A673 (cell line): ENCODE data around the gene NAP1L5. TPM values are rescaled to one million over a fixed set of nuclear protein-coding genes. Genes with fewer than 3 reads are reported as not detected.

Experiments used
- BruUV-seq: library from RNA; stranded (reverse); fragments of 400-500 nt; replicated peaks from 2 replicates; lab custom pipeline; 2021; lab: Mats Ljungman, UMichigan
- CTCF ChIA-PET: fragments of 300-600 bp; sonication (Branson Sonifier 250); formaldehyde crosslinking; loops from one replicate; lab custom pipeline; 2022; ENCODE audit warnings: antibody characterized with exemption; lab: Charles Lee
- POLR2A ChIA-PET: fragments of 300-600 bp; sonication (Branson Sonifier 250); formaldehyde crosslinking; loops from one replicate; lab custom pipeline; 2022; ENCODE audit warnings: antibody characterized with exemption; ENCODE audit not compliant: low non-redundant PET; lab: Charles Lee
- DNase-seq: peaks from one replicate; pipeline ENCODE4 v3.0.0-alpha.2; 2015; ENCODE audit warnings: low spot score
- H3K27ac ChIP-seq: fragments of 200-600 bp; sonication (generic); 2 replicates; pipeline ENCODE4 v1.5.1; 2016; ENCODE audit warnings: mixed run types, low read depth, mild to moderate bottlenecking, mixed read lengths, antibody characterized with exemption, low read length; ENCODE audit not compliant: poor library complexity, severe bottlenecking
- H3K27me3 ChIP-seq: fragments of 200-600 bp; sonication (generic); replicated peaks from 2 replicates; pipeline ENCODE4 v1.6.1; 2017; ENCODE audit warnings: mixed run types, low read depth, mild to moderate bottlenecking, mixed read lengths, antibody characterized with exemption, low read length; ENCODE audit not compliant: insufficient read depth, poor library complexity
- H3K36me3 ChIP-seq: fragments of 200-600 bp; sonication (generic); 2 replicates; pipeline ENCODE4 v1.6.1; 2016; ENCODE audit warnings: mixed run types, mild to moderate bottlenecking, mixed read lengths, antibody characterized with exemption, low read length; ENCODE audit not compliant: insufficient read depth, poor library complexity, severe bottlenecking
- H3K4me1 ChIP-seq: fragments of 200-600 bp; sonication (generic); 2 replicates; pipeline ENCODE4 v1.6.1; 2017; ENCODE audit warnings: mixed run types, mild to moderate bottlenecking, mixed read lengths, antibody characterized with exemption, low read length; ENCODE audit not compliant: insufficient read depth, poor library complexity, severe bottlenecking
- H3K4me3 ChIP-seq: fragments of 200-600 bp; sonication (generic); 2 replicates; pipeline ENCODE4 v1.5.1; 2016; ENCODE audit warnings: low read depth, mixed run types, mild to moderate bottlenecking, mixed read lengths, low read length; ENCODE audit not compliant: poor library complexity, severe bottlenecking
- H3K9me3 ChIP-seq: fragments of 200-600 bp; sonication (generic); 2 replicates; pipeline ENCODE4 v1.6.1; 2016; ENCODE audit warnings: mixed run types, low read depth, mild to moderate bottlenecking, mixed read lengths, antibody characterized with exemption, low read length; ENCODE audit not compliant: poor library complexity, severe bottlenecking
- CTCF ChIP-seq: fragments of 300-800, 200-600 bp; sonication (generic); conservative IDR thresholded peaks from 2 replicates; pipeline ENCODE4 v1.5.1; 2017; ENCODE audit warnings: low read depth, mild to moderate bottlenecking, antibody characterized with exemption, low read length, moderate library complexity, mixed read lengths
- EZH2 ChIP-seq: fragments of 200-600 bp; sonication (generic); IDR thresholded peaks from 2 replicates; pipeline ENCODE4 v1.6.1; 2017; ENCODE audit warnings: borderline replicate concordance, low read depth, mild to moderate bottlenecking, mixed read lengths, antibody characterized with exemption, low read length; ENCODE audit not compliant: poor library complexity, severe bottlenecking
- intact Hi-C: fragments of 100-400 bp; cut with micrococcal nuclease; formaldehyde crosslinking; loops from one replicate; pipeline ENCODE4 v1.10.0; 2022; ENCODE audit not compliant: unreplicated experiment
- total RNA-seq: library from RNA; stranded (reverse); gene quantifications from 2 replicates; pipeline ENCODE4 v1.2.3, GENCODE V29; 2021

NAP1L5 gene
- total RNA-seq, 1 experiment from 2014 or later, result not detected

- Histone ChIP-seq H3K4me1 (no peaks in the 10 kb centered on the region), H3K36me3 (no peaks in the 10 kb centered on the region), H3K27ac (no peak overlapping the region), H3K27me3 (no peaks in the 10 kb centered on the region), H3K4me3 (no peak overlapping the region), H3K9me3 (no peaks in the 10 kb centered on the region)
- CTCF ChIA-PET, result no interaction called here
- TF ChIP-seq CTCF (no peak), EZH2 (no peak)
- DNase-seq, result no peak
- BruUV-seq, result no TSS peak
- POLR2A ChIA-PET, result no interaction called here
- intact Hi-C loops, result no loop called here
These were observed 44.9 kb upstream of the NAP1L5 start for GRCh38 chr4:88742561-88742960.

DNA sequence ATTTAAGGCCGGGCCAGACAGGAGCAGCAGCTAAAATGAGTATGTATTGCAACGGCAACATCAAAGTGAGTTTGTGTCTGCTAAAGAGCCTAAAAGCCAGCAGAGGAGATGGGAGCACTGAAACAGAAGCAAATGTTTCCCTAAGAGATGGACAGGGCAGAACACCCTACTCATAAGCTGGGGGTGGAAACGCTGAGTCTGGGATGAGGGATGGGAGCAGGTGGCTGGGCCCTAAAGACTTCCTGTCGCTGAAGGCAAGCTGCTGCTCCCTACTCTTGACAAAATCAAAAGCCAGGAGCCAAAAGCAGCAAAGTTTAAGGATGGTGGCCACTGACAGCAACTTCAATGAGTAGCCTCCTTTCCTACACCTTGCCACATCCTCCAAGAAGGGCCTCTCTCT, 40.6 kb upstream of the NAP1L5 start:
- Histone ChIP-seq H3K9me3 (no peaks in the 10 kb centered on the region), H3K36me3 (no peaks in the 10 kb centered on the region), H3K4me1 (no peaks in the 10 kb centered on the region), H3K27ac (no peak overlapping the region), H3K4me3 (no peak overlapping the region), H3K27me3 (no peaks in the 10 kb centered on the region)
- POLR2A ChIA-PET, result no interaction called here
- intact Hi-C loops, result no loop called here
- no peak for DNase-seq
- no TSS peak for BruUV-seq
- CTCF ChIA-PET, result no interaction called here
- no peak for TF ChIP-seq EZH2
- TF ChIP-seq CTCF, result no peak

GRCh38 chr4:88737307-88737941, 39.8 kb upstream of the NAP1L5 start:
- ChIA-PET CTCF (no interaction called here), POLR2A (no interaction called here)
- no peak for DNase-seq
- no peaks in the 10 kb centered on the region for H3K9me3 ChIP-seq
- no peaks in the 10 kb centered on the region for H3K4me1 ChIP-seq
- H3K27me3 ChIP-seq, result no peaks in the 10 kb centered on the region
- BruUV-seq, result no TSS peak
- TF ChIP-seq CTCF, result no peak
- TF ChIP-seq EZH2, result no peak
- intact Hi-C loops, result no loop called here
- no peaks in the 10 kb centered on the region for H3K36me3 ChIP-seq
- H3K27ac ChIP-seq, result no peak overlapping the region
- H3K4me3 ChIP-seq, result no peak overlapping the region
